CD4-positive, alpha-beta T cell (primary cell): Measurements from ENCODE around the gene PIWIL4. TPM values are rescaled to one million over a fixed set of nuclear protein-coding genes. Genes with fewer than 3 reads are reported as not detected.

Source experiments
- ATAC-seq: fragments of 200-7000 bp; cut with Tn5 transposase; one replicate; pipeline ENCODE4 v1.10.0; 2022; ENCODE audit warnings: mild to moderate bottlenecking; ENCODE audit not compliant: poor library complexity
- CTCF ChIA-PET: fragments of 350-600 bp; sonication (Branson Sonifier 250); formaldehyde crosslinking; loops from one replicate; lab custom pipeline; 2021; ENCODE audit warnings: antibody characterized with exemption, inconsistent platforms; lab: Charles Lee
- POLR2A ChIA-PET: fragments of 350-600 bp; sonication (Branson Sonifier 250); formaldehyde crosslinking; loops from one replicate; lab custom pipeline; 2021; ENCODE audit warnings: antibody characterized with exemption, inconsistent platforms; lab: Charles Lee
- DNase-seq, 14 experiments: peaks; one replicate each; pipeline ENCODE4 v3.0.0-alpha.2; 2013 to 2020; ENCODE audit warnings: mixed read lengths in 2 of 14
- H3K27ac ChIP-seq, 2 donors: one replicate each; pipeline versions ENCODE4 v1.5.1 to v1.7.0; 2013; ENCODE audit warnings: low read length in 2 of 2, low read depth in 1 of 2, mild to moderate bottlenecking in 1 of 2
- H3K27me3 ChIP-seq, 2 experiments: 1 replicate in 1 of 2; 2 replicates in 1 of 2; pipeline versions ENCODE4 v1.6.1 to v1.7.0; 2013; ENCODE audit warnings: low read length in 2 of 2, control low read depth in 1 of 2, mild to moderate bottlenecking in 1 of 2, moderate library complexity in 1 of 2; ENCODE audit not compliant: insufficient read depth in 2 of 2, control insufficient read depth in 1 of 2
- H3K36me3 ChIP-seq: one replicate; pipeline ENCODE4 v1.6.1; 2013; ENCODE audit warnings: low read length, control low read depth; ENCODE audit not compliant: insufficient read depth
- H3K4me1 ChIP-seq: one replicate; pipeline ENCODE4 v1.6.1; 2013; ENCODE audit warnings: low read length, control low read depth; ENCODE audit not compliant: insufficient read depth
- H3K4me3 ChIP-seq: one replicate; pipeline ENCODE4 v1.5.1; 2013; ENCODE audit warnings: mild to moderate bottlenecking, low read length, moderate library complexity
- H3K9me3 ChIP-seq, 2 experiments: 1 replicate in 1 of 2; 2 replicates in 1 of 2; pipeline versions ENCODE4 v1.6.1 to v1.7.0; 2013; ENCODE audit warnings: low read length in 2 of 2, mild to moderate bottlenecking in 2 of 2, control low read depth in 1 of 2, moderate library complexity in 1 of 2; ENCODE audit not compliant: control insufficient read depth in 1 of 2, insufficient read depth in 1 of 2
- H3K27ac Mint-ChIP-seq: one replicate; pipeline ENCODE4 v1.8.0; 2020; ENCODE audit warnings: mixed read lengths
- H3K27me3 Mint-ChIP-seq: one replicate; pipeline ENCODE4 v1.8.0; 2021; ENCODE audit warnings: mixed read lengths
- H3K36me3 Mint-ChIP-seq: one replicate; pipeline ENCODE4 v1.8.0; 2021; ENCODE audit warnings: low read depth, mixed read lengths
- H3K4me1 Mint-ChIP-seq: one replicate; pipeline ENCODE4 v1.8.0; 2021; ENCODE audit warnings: low read depth, mixed read lengths
- H3K4me3 Mint-ChIP-seq: one replicate; pipeline ENCODE4 v1.8.0; 2020; ENCODE audit warnings: mild to moderate bottlenecking, mixed read lengths
- H3K9me3 Mint-ChIP-seq: one replicate; pipeline ENCODE4 v1.8.0; 2020; ENCODE audit warnings: mixed read lengths
- intact Hi-C, 2 experiments: fragments of 100-400 bp; cut with DNase I in 1 of 2; cut with micrococcal nuclease in 1 of 2; formaldehyde crosslinking; loops; one replicate each; pipeline versions ENCODE4 v1.15.1 to v1.9.0; 2023 to 2025; cut with DNase I, micrococcal nuclease
- total RNA-seq, 174 experiments: library from RNA in 2 of 174; stranded (reverse) in 2 of 174; gene quantifications; one replicate each; pipeline ENCODE4 v1.2.3 and lab custom pipeline; 2021 to 2026
- TF ChIP-seq, protein P1 (sequence below): fragments of 200-600 bp; IDR thresholded peaks from one replicate; pipeline ENCODE4 v1.8.0; 2022; ENCODE audit warnings: antibody characterized with exemption, mild to moderate bottlenecking

The PIWIL4 gene
- total RNA-seq, 2 experiments from 2014 or later = 1.3 to 1.4 TPM

DNA sequence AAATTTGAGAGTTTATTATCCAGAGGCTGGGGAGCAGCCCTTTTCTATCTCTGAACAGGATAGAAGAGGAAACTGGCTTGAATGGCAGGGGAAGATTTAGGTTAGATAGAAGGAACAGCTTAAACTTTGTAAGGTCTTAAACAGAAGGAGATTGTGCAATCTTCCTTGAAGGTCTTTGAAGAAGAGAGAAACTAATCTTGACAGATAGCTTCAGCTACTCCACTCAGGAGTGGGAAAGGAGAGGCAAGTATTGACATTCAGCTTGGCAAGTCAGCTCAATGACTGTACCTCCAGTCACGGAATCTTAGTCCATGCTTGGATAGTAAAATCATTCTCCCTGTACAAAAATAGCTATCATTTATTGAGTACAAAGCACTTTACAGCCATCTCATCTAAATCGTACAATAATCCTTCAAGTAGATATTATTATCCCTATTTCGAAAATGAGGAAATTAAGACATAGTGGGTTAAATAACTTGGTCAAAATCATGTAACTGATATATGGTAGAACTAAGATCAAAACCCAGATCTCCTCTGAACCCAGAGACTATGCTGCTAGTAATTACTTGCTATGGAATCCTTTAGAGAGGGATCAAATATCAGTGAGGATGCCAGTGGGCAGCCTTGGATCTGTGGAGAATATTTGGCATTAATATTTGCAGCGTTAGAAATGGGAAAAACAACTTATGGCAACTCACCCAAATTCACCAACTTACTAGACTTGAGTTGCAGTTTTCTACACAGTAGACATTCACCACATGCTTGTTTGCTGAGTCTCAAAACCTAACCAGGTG is 40.3 kb upstream of the PIWIL4 start:
- H3K4me1 ChIP-seq = no peaks in the 10 kb centered on the region
- intact Hi-C loops = no loop called here
- TF ChIP-seq, protein P1, sequence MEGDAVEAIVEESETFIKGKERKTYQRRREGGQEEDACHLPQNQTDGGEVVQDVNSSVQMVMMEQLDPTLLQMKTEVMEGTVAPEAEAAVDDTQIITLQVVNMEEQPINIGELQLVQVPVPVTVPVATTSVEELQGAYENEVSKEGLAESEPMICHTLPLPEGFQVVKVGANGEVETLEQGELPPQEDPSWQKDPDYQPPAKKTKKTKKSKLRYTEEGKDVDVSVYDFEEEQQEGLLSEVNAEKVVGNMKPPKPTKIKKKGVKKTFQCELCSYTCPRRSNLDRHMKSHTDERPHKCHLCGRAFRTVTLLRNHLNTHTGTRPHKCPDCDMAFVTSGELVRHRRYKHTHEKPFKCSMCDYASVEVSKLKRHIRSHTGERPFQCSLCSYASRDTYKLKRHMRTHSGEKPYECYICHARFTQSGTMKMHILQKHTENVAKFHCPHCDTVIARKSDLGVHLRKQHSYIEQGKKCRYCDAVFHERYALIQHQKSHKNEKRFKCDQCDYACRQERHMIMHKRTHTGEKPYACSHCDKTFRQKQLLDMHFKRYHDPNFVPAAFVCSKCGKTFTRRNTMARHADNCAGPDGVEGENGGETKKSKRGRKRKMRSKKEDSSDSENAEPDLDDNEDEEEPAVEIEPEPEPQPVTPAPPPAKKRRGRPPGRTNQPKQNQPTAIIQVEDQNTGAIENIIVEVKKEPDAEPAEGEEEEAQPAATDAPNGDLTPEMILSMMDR = no peak
- Mint-ChIP-seq H3K27ac (no peak overlapping the region), H3K4me1 (no peaks in the 10 kb centered on the region), H3K4me3 (no peak overlapping the region), H3K9me3 (no peaks in the 10 kb centered on the region), H3K27me3 (peaks cover 39% of the 10 kb centered on the region), H3K36me3 (no peaks in the 10 kb centered on the region)
- H3K27ac ChIP-seq = no peak overlapping the region
- ChIA-PET CTCF (no interaction called here), POLR2A (no interaction called here)
- H3K4me3 ChIP-seq = no peak overlapping the region
- ATAC-seq = no peak
- no peaks in the 10 kb centered on the region for H3K36me3 ChIP-seq
- no peaks in the 10 kb centered on the region for H3K9me3 ChIP-seq
- peaks cover 3 to 13% of the 10 kb centered on the region in 2 experiments for H3K27me3 ChIP-seq
- DNase-seq = no peak

DNA sequence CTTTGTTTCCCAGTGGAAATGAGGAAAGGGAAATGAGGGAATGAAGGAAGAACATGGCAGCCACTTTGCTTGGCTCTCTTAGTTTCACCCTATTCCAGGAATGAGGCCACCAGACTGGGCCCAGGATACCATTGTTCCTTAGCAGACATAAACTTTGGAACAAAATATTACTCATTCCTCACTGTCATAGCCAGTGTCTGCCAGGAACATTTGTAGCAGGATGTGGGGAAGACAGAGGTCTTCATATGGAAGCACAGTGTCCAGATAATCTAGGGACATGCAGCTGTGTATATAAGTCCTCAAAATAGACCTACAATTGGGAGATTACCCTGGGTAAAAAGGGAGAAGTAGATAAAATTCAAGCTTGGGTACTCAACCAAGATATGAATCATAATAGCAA is 38.6 kb upstream of the PIWIL4 start:
- H3K4me3 ChIP-seq = no peak overlapping the region
- H3K27me3 ChIP-seq = peaks cover 3 to 13% of the 10 kb centered on the region in 2 experiments
- no peaks in the 10 kb centered on the region for H3K4me1 Mint-ChIP-seq
- DNase-seq (no peak), ATAC-seq (no peak)
- no peak overlapping the region for H3K27ac ChIP-seq
- no peak overlapping the region for H3K27ac Mint-ChIP-seq
- TF ChIP-seq, protein P1 = no peak
- ChIA-PET CTCF (no interaction called here), POLR2A (no interaction called here)
- H3K4me3 Mint-ChIP-seq = no peak overlapping the region
- intact Hi-C loops = no loop called here
- no peaks in the 10 kb centered on the region for H3K36me3 ChIP-seq
- no peaks in the 10 kb centered on the region for H3K36me3 Mint-ChIP-seq
- peaks cover 41% of the 10 kb centered on the region for H3K27me3 Mint-ChIP-seq
- no peaks in the 10 kb centered on the region for H3K9me3 Mint-ChIP-seq
- no peaks in the 10 kb centered on the region for H3K9me3 ChIP-seq
- no peaks in the 10 kb centered on the region for H3K4me1 ChIP-seq

DNA sequence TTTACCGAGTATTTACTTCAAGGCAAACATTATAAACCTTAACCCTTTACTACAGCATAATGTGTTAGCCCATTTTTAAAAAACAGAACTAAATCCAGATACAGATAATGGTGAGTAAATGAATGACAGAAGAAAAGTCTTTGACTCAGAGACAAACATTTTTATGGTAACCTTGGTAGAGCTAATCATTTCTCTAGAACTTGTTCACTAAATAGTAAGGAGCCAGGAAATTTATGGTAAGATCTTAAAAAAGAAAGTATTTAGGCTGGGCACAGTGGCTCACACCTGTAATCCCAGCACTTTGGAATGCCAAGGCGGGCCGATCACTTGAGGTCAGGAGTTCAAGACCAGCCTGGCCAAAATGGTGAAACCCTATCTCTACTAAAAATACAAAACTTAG is 35.0 kb upstream of the PIWIL4 start:
- no peaks in the 10 kb centered on the region for H3K4me1 Mint-ChIP-seq
- intact Hi-C loops = no loop called here
- H3K9me3 Mint-ChIP-seq = no peaks in the 10 kb centered on the region
- TF ChIP-seq, protein P1 = no peak
- H3K4me3 Mint-ChIP-seq = no peak overlapping the region
- ATAC-seq = no peak
- H3K9me3 ChIP-seq = no peaks in the 10 kb centered on the region
- H3K27me3 Mint-ChIP-seq = peaks cover 50% of the 10 kb centered on the region
- no peak overlapping the region for H3K4me3 ChIP-seq
- peaks cover 3 to 13% of the 10 kb centered on the region in 2 experiments for H3K27me3 ChIP-seq
- no peak overlapping the region for H3K27ac Mint-ChIP-seq
- DNase-seq = no peak
- no peaks in the 10 kb centered on the region for H3K36me3 ChIP-seq
- H3K36me3 Mint-ChIP-seq = no peaks in the 10 kb centered on the region
- CTCF ChIA-PET = interaction anchor here (1.4 kb wide), 1 partner anchor 20 kb away, joined by 3 read pairs; the partner anchor contains the start of gene C11orf97
- POLR2A ChIA-PET = no interaction called here
- no peak overlapping the region for H3K27ac ChIP-seq
- no peaks in the 10 kb centered on the region for H3K4me1 ChIP-seq
